ENCODE results near the gene LBH.
A peak's percentile ranks its signal among the peaks of the same experiment; 100 is the strongest.

LBH gene

GRCh38 chr2:30231212-30231995 is at the start of gene LBH:
Gene LBH (plus strand): TSS chr2:30231534. CDS start chr2:30231739, 205 bp downstream.
- peaks cover 10% of the 10 kb centered on the region for H3K27me3 Mint-ChIP-seq (ENCODE audit: low read depth)
- peaks cover 55% of the 10 kb centered on the region for H3K4me1 Mint-ChIP-seq (ENCODE audit: low read depth)

DNA sequence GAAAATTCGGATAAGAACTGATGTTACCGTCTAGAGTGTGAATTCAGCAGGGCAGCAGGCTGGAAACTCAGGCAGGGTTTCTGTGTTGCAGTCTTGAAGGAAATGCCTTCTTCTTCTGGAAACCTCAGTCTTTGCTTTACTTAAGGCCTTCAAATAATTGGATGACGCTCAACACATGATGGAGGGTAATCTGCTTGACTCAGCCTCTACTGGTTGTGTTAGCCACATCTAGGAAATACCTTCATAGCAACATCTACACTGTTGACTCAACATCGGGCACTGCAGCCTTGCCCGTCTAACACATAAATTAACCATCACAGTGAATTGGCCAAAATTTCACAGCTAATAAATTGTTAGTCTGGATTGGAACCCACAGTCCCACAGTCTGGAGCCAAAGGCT is 47.3 kb upstream of the LBH start:
- H3K4me3 Mint-ChIP-seq = no peak overlapping the region
- no peaks in the 10 kb centered on the region for H3K4me1 Mint-ChIP-seq (ENCODE audit: low read depth)
- peaks cover 14% of the 10 kb centered on the region for H3K27me3 Mint-ChIP-seq (ENCODE audit: low read depth)
- no peak for DNase-seq (ENCODE audit: low spot score)
- H3K36me3 Mint-ChIP-seq (ENCODE audit: low read depth) = no peaks in the 10 kb centered on the region
- H3K27ac Mint-ChIP-seq = no peak overlapping the region
- H3K9me3 Mint-ChIP-seq = no peaks in the 10 kb centered on the region

More at GRCh38 chr2:30231212-30231995, at the start of gene LBH:
- Mint-ChIP-seq H3K36me3 (ENCODE audit: low read depth) (peaks cover 22% of the 10 kb centered on the region), H3K9me3 (no peaks in the 10 kb centered on the region), H3K27ac (peak within 1 kb of the TSS; percentile 77), H3K4me3 (peak within 1 kb of the TSS; percentile 83)
- peak; percentile 78 for DNase-seq (ENCODE audit: low spot score)

GRCh38 chr2:30185178-30185577 is 46.2 kb upstream of the LBH start:
- no peaks in the 10 kb centered on the region for H3K9me3 Mint-ChIP-seq
- no peak overlapping the region for H3K27ac Mint-ChIP-seq
- no peaks in the 10 kb centered on the region for H3K4me1 Mint-ChIP-seq (ENCODE audit: low read depth)
- peaks cover 10% of the 10 kb centered on the region for H3K27me3 Mint-ChIP-seq (ENCODE audit: low read depth)
- DNase-seq (ENCODE audit: low spot score) = no peak
- H3K36me3 Mint-ChIP-seq (ENCODE audit: low read depth) = no peaks in the 10 kb centered on the region
- no peak overlapping the region for H3K4me3 Mint-ChIP-seq

GRCh38 chr2:30188292-30188691 is 43.0 kb upstream of the LBH start:
- no peak for DNase-seq (ENCODE audit: low spot score)
- Mint-ChIP-seq H3K4me1 (ENCODE audit: low read depth) (no peaks in the 10 kb centered on the region), H3K27ac (no peak overlapping the region), H3K27me3 (ENCODE audit: low read depth) (peaks cover 9% of the 10 kb centered on the region), H3K36me3 (ENCODE audit: low read depth) (no peaks in the 10 kb centered on the region), H3K4me3 (no peak overlapping the region), H3K9me3 (no peaks in the 10 kb centered on the region)

DNA sequence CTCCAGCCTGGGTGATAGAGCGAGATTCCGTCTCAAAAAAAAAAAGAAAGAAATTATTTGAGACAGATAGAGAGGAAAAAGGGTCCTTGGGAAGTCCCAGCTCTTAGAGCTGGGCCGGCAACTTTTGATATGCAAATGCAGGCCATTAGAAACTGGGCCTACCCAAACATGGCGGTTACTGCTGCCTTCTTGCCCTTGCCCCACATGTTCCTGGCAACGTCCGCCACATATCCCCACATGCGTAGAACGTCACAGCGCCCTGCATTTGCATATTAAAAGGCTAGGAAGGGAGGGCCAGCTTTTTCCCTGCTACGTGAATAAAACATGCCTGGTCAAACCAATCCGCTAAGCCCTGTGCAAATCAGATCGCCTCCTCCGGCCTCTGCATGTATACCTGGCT is 40.7 kb upstream of the LBH start:
- H3K27me3 Mint-ChIP-seq (ENCODE audit: low read depth) = peaks cover 4% of the 10 kb centered on the region
- no peak for DNase-seq (ENCODE audit: low spot score)
- no peaks in the 10 kb centered on the region for H3K4me1 Mint-ChIP-seq (ENCODE audit: low read depth)
- no peaks in the 10 kb centered on the region for H3K36me3 Mint-ChIP-seq (ENCODE audit: low read depth)
- no peak overlapping the region for H3K27ac Mint-ChIP-seq
- no peaks in the 10 kb centered on the region for H3K9me3 Mint-ChIP-seq
- no peak overlapping the region for H3K4me3 Mint-ChIP-seq

- no peak overlapping the region for H3K27ac Mint-ChIP-seq
- H3K27me3 Mint-ChIP-seq (ENCODE audit: low read depth) = peaks cover 2% of the 10 kb centered on the region
- H3K36me3 Mint-ChIP-seq (ENCODE audit: low read depth) = no peaks in the 10 kb centered on the region
- no peaks in the 10 kb centered on the region for H3K9me3 Mint-ChIP-seq
- H3K4me3 Mint-ChIP-seq = no peak overlapping the region
- H3K4me1 Mint-ChIP-seq (ENCODE audit: low read depth) = no peaks in the 10 kb centered on the region
- no peak for DNase-seq (ENCODE audit: low spot score)
Measured at GRCh38 chr2:30191107-30191506, 40.2 kb upstream of the LBH start.

DNA sequence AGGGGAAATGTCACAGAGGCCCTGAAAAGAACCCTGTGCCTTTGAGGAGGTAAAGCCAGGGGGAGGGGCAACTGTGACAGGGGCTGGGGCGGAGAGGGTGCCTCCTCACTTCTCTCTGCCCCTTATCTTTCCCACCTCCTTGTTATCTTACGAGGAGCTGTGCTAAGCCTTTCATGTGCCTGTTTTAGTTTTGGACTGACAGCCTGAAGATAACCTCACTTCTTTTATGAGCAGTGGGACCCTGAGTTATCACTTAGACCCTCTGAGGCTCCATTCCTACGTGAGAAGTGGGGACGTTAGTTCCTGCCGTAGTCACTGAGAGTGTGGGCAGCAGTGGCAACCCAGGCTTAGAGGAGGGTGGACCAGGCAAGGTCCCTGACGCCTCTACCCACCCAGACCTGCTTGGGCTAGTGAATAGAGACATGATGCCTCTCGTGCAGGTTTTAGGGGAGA is 39.5 kb upstream of the LBH start:
- H3K27ac Mint-ChIP-seq = no peak overlapping the region
- no peaks in the 10 kb centered on the region for H3K36me3 Mint-ChIP-seq (ENCODE audit: low read depth)
- DNase-seq (ENCODE audit: low spot score) = no peak
- no peaks in the 10 kb centered on the region for H3K9me3 Mint-ChIP-seq
- H3K4me1 Mint-ChIP-seq (ENCODE audit: low read depth) = no peaks in the 10 kb centered on the region
- peaks cover 2% of the 10 kb centered on the region for H3K27me3 Mint-ChIP-seq (ENCODE audit: low read depth)
- no peak overlapping the region for H3K4me3 Mint-ChIP-seq

DNA sequence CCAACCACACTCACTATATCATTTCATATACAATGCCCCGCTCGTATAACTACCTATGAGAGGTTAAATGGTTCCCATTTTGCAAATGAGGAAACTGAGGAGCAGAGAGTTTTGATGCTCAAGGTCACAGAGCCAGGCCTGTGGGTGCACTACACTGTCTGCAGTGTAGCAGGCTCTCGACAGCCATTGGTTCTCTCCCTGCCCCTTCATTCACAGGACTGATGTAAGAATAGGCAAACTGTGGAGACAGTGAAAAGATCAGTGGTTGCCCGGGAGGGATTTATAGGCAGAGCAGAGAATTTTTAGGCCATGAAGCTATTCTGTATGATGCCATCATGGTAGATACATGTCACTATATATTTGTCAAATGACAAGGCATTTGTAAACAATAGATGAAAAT is 39.0 kb upstream of the LBH start:
- no peak overlapping the region for H3K27ac Mint-ChIP-seq
- no peaks in the 10 kb centered on the region for H3K4me1 Mint-ChIP-seq (ENCODE audit: low read depth)
- no peaks in the 10 kb centered on the region for H3K36me3 Mint-ChIP-seq (ENCODE audit: low read depth)
- H3K4me3 Mint-ChIP-seq = no peak overlapping the region
- DNase-seq (ENCODE audit: low spot score) = no peak
- H3K27me3 Mint-ChIP-seq (ENCODE audit: low read depth) = peaks cover 2% of the 10 kb centered on the region
- no peaks in the 10 kb centered on the region for H3K9me3 Mint-ChIP-seq

GRCh38 chr2:30193104-30193681 is 38.1 kb upstream of the LBH start:
- H3K27me3 Mint-ChIP-seq (ENCODE audit: low read depth) = peaks cover under 1% of the 10 kb centered on the region
- no peak for DNase-seq (ENCODE audit: low spot score)
- H3K27ac Mint-ChIP-seq = no peak overlapping the region
- no peak overlapping the region for H3K4me3 Mint-ChIP-seq
- no peaks in the 10 kb centered on the region for H3K9me3 Mint-ChIP-seq
- H3K36me3 Mint-ChIP-seq (ENCODE audit: low read depth) = no peaks in the 10 kb centered on the region
- H3K4me1 Mint-ChIP-seq (ENCODE audit: low read depth) = no peaks in the 10 kb centered on the region

- Mint-ChIP-seq H3K27ac (no peak overlapping the region), H3K4me1 (ENCODE audit: low read depth) (no peaks in the 10 kb centered on the region), H3K9me3 (no peaks in the 10 kb centered on the region), H3K4me3 (no peak overlapping the region), H3K27me3 (ENCODE audit: low read depth) (no peaks in the 10 kb centered on the region), H3K36me3 (ENCODE audit: low read depth) (no peaks in the 10 kb centered on the region)
- no peak for DNase-seq (ENCODE audit: low spot score)
Measured at GRCh38 chr2:30194421-30194820, 36.9 kb upstream of the LBH start.

DNA sequence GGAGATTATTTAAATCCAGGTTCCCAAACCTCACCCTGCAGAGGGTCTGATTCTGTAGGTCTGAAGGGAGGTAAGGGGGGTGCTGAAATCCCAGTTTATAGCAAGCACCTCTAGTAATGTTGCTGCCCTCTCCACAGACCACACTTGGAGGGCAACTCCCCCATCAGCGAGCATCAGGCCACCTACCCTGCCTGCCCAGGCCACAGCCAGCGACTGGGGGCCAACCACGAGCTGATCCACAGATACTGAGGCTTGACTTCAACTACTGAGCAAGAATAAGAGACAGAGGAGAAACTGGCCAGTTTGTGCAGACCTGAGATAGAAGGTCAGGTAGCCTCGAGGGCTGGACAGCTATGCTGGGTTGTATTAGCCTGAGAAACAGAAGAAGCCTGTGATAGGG is 36.3 kb upstream of the LBH start:
- Mint-ChIP-seq H3K4me1 (ENCODE audit: low read depth) (no peaks in the 10 kb centered on the region), H3K9me3 (no peaks in the 10 kb centered on the region), H3K36me3 (ENCODE audit: low read depth) (no peaks in the 10 kb centered on the region), H3K4me3 (no peak overlapping the region), H3K27me3 (ENCODE audit: low read depth) (no peaks in the 10 kb centered on the region), H3K27ac (no peak overlapping the region)
- DNase-seq (ENCODE audit: low spot score) = no peak

DNA sequence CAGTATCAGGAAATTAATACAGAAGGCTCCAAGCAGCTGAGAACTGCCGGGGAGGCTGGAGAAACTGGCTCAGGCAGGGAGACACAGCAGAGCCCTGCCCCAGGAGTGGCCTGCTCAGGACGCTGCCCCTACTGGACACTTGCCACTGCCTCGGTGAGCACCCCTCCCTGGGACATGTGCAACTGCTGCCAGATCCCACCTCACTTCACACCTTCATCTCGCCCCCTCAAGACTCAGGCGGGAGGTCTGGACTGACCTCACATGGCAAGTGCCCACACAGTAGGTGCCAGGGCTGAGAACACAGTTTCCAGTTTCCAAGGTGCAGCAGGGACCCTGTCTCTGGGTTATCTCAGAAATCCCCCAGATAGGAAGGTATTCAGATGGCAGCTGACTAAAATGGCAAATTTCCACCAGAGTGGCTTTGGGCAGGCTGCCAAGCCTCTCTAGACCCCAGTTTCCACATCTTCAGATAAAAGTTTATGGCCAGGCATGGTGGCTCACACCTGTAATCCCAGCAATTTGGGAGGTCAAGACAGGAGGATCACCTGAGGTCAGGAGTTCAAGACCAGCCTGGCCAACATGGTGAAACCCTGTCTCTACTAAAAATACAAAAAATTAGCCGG is 33.7 kb upstream of the LBH start:
- Mint-ChIP-seq H3K4me1 (ENCODE audit: low read depth) (no peaks in the 10 kb centered on the region), H3K9me3 (no peaks in the 10 kb centered on the region), H3K27ac (no peak overlapping the region), H3K4me3 (no peak overlapping the region), H3K27me3 (ENCODE audit: low read depth) (peaks cover under 1% of the 10 kb centered on the region), H3K36me3 (ENCODE audit: low read depth) (no peaks in the 10 kb centered on the region)
- no peak for DNase-seq (ENCODE audit: low spot score)

GRCh38 chr2:30201990-30202389 is 29.3 kb upstream of the LBH start:
- H3K36me3 Mint-ChIP-seq (ENCODE audit: low read depth) = no peaks in the 10 kb centered on the region
- H3K27me3 Mint-ChIP-seq (ENCODE audit: low read depth) = peaks cover 3% of the 10 kb centered on the region
- no peak overlapping the region for H3K27ac Mint-ChIP-seq
- no peak for DNase-seq (ENCODE audit: low spot score)
- no peak overlapping the region for H3K4me3 Mint-ChIP-seq
- no peaks in the 10 kb centered on the region for H3K9me3 Mint-ChIP-seq
- H3K4me1 Mint-ChIP-seq (ENCODE audit: low read depth) = no peaks in the 10 kb centered on the region

GRCh38 chr2:30203156-30203555 is 28.2 kb upstream of the LBH start:
- Mint-ChIP-seq H3K27ac (no peak overlapping the region), H3K36me3 (ENCODE audit: low read depth) (no peaks in the 10 kb centered on the region), H3K4me3 (no peak overlapping the region), H3K27me3 (ENCODE audit: low read depth) (peaks cover 3% of the 10 kb centered on the region), H3K4me1 (ENCODE audit: low read depth) (no peaks in the 10 kb centered on the region), H3K9me3 (no peaks in the 10 kb centered on the region)
- DNase-seq (ENCODE audit: low spot score) = no peak
